Hepatocyte (in vitro differentiated cells): ENCODE measurements around the gene SPECC1L. TPM values are rescaled to one million over a fixed set of nuclear protein-coding genes. Genes with fewer than 3 reads are reported as not detected.

Experiments
- DNase-seq: peaks from one replicate; pipeline ENCODE4 v3.0.0-alpha.2; 2016; ENCODE audit warnings: low spot score
- H2AFZ ChIP-seq: fragments of 200-600 bp; sonication (generic); 2 replicates; pipeline ENCODE4 v1.6.0; 2016; ENCODE audit warnings: antibody characterized with exemption, mild to moderate bottlenecking
- H3K27ac ChIP-seq: fragments of 200-600 bp; sonication (generic); 2 replicates; pipeline ENCODE4 v1.5.1; 2016; ENCODE audit warnings: mild to moderate bottlenecking
- H3K27me3 ChIP-seq: fragments of 200-600 bp; sonication (generic); 2 replicates; pipeline ENCODE4 v1.6.1; 2016
- H3K36me3 ChIP-seq: fragments of 200-600 bp; sonication (generic); replicated peaks from 2 replicates; pipeline ENCODE4 v1.5.1; 2016; ENCODE audit warnings: low read depth; ENCODE audit not compliant: insufficient read depth
- H3K4me1 ChIP-seq: fragments of 200-600 bp; sonication (generic); 2 replicates; pipeline ENCODE4 v1.5.1; 2016; ENCODE audit warnings: mild to moderate bottlenecking, moderate library complexity; ENCODE audit not compliant: insufficient read depth
- H3K4me2 ChIP-seq: fragments of 200-600 bp; sonication (generic); 2 replicates; pipeline ENCODE4 v1.6.0; 2016
- H3K4me3 ChIP-seq: fragments of 200-600 bp; sonication (generic); 2 replicates; pipeline ENCODE4 v1.5.1; 2016; ENCODE audit warnings: mild to moderate bottlenecking
- H3K79me2 ChIP-seq: fragments of 200-600 bp; sonication (generic); 2 replicates; pipeline ENCODE4 v1.6.0; 2017; ENCODE audit warnings: mild to moderate bottlenecking
- H3K9me2 ChIP-seq: fragments of 200-600 bp; sonication (generic); replicated peaks from 2 replicates; pipeline ENCODE4 v1.6.0; 2017; ENCODE audit warnings: mild to moderate bottlenecking; ENCODE audit not compliant: insufficient read depth
- H3K9me3 ChIP-seq: fragments of 200-600 bp; sonication (generic); 2 replicates; pipeline ENCODE4 v1.5.1; 2016; ENCODE audit warnings: low read depth, mild to moderate bottlenecking
- H4K20me1 ChIP-seq: fragments of 200-600 bp; sonication (generic); 2 replicates; pipeline ENCODE4 v1.6.0; 2016; ENCODE audit warnings: mild to moderate bottlenecking; ENCODE audit not compliant: insufficient read depth, poor library complexity, severe bottlenecking
- CTCF ChIP-seq: fragments of 200-600 bp; sonication (generic); IDR thresholded peaks from 2 replicates; pipeline ENCODE4 v1.5.1; 2016; ENCODE audit warnings: antibody characterized with exemption, mild to moderate bottlenecking; ENCODE audit not compliant: poor library complexity
- EZH2 ChIP-seq: fragments of 200-600 bp; sonication (generic); IDR thresholded peaks from 2 replicates; pipeline ENCODE4 v1.6.1; 2016; ENCODE audit warnings: antibody characterized with exemption, mild to moderate bottlenecking, borderline replicate concordance
- EZH2phosphoT487 ChIP-seq: fragments of 200-600 bp; sonication (generic); IDR thresholded peaks from one replicate; pipeline ENCODE4 v1.6.1; 2018; ENCODE audit warnings: antibody characterized with exemption, mild to moderate bottlenecking, low read depth, moderate library complexity; ENCODE audit not compliant: unreplicated experiment, severe bottlenecking
- WGBS: methylation state at CpG from one replicate; pipeline ENCODE4 v1.1.6; 2016; ENCODE audit warnings: low lambda C conversion rate; ENCODE audit errors: missing lambda C conversion rate; 5-methylcytosine and 5-hydroxymethylcytosine counted together
- polyA plus RNA-seq: library from polyadenylated mRNA; unstranded; fragments of >200 nt; fragmentation: Nextera tagmentation; extraction: Ambion mirVana; gene quantifications from 2 replicates; pipeline ENCODE4 v1.2.1, GENCODE V29; 2016
- total RNA-seq: library from RNA; depleted of rRNA; stranded (reverse); fragments of >200 nt; gene quantifications from 2 replicates; pipeline ENCODE4 v1.2.3, GENCODE V29; 2014

The SPECC1L gene
- total and polyA plus RNA-seq, 2 experiments from 2014 or later, result 13.0 to 28.3 TPM

GRCh38 chr22:24329453-24329852 lies 58.8 kb downstream of the SPECC1L start:
- H3K79me2 ChIP-seq, result peaks cover 5% of the 10 kb centered on the region

GRCh38 chr22:24330636-24331035 lies 60.0 kb downstream of the SPECC1L start:
- H3K9me3 ChIP-seq, result no peaks in the 10 kb centered on the region
- peaks cover 3% of the 10 kb centered on the region for H4K20me1 ChIP-seq
- H3K4me2 ChIP-seq, result no peak overlapping the region
- no peak overlapping the region for H3K4me3 ChIP-seq
- H3K27ac ChIP-seq, result no peak overlapping the region
- no peak for DNase-seq
- 83% methylated on average over 1 of the region's 1 CpG for WGBS
- H2AFZ ChIP-seq, result no peak overlapping the region
- no peaks in the 10 kb centered on the region for H3K9me2 ChIP-seq
- H3K27me3 ChIP-seq, result no peaks in the 10 kb centered on the region
- peaks cover 5% of the 10 kb centered on the region for H3K79me2 ChIP-seq
- no peaks in the 10 kb centered on the region for H3K4me1 ChIP-seq
- no peak for TF ChIP-seq CTCF
- TF ChIP-seq EZH2phosphoT487, result no peak
- no peak for TF ChIP-seq EZH2
- peaks cover 3% of the 10 kb centered on the region for H3K36me3 ChIP-seq

More at GRCh38 chr22:24329453-24329852, 58.8 kb downstream of the SPECC1L start:
- no peaks in the 10 kb centered on the region for H3K9me2 ChIP-seq
- peaks cover 3% of the 10 kb centered on the region for H3K36me3 ChIP-seq
- H3K27me3 ChIP-seq, result no peaks in the 10 kb centered on the region
- H3K9me3 ChIP-seq, result no peaks in the 10 kb centered on the region
- no peak overlapping the region for H2AFZ ChIP-seq
- no peaks in the 10 kb centered on the region for H3K4me1 ChIP-seq
- H3K4me2 ChIP-seq, result no peak overlapping the region
- H3K27ac ChIP-seq, result no peak overlapping the region
- DNase-seq, result no peak
- no peak overlapping the region for H3K4me3 ChIP-seq
- H4K20me1 ChIP-seq, result peaks cover 3% of the 10 kb centered on the region
- no peak for TF ChIP-seq CTCF
- TF ChIP-seq EZH2, result no peak
- no peak for TF ChIP-seq EZH2phosphoT487
- 92% methylated on average over 6 of the region's 6 CpGs for WGBS

- peaks cover 3% of the 10 kb centered on the region for H3K36me3 ChIP-seq
These were observed 61.1 kb downstream of the SPECC1L start for GRCh38 chr22:24331468-24332440.

More at GRCh38 chr22:24331468-24332440, 61.1 kb downstream of the SPECC1L start:
- Histone ChIP-seq H3K4me1 (no peaks in the 10 kb centered on the region), H3K79me2 (peaks cover 3% of the 10 kb centered on the region), H3K27me3 (no peaks in the 10 kb centered on the region), H3K4me3 (no peak overlapping the region), H3K4me2 (no peak overlapping the region), H3K9me3 (no peaks in the 10 kb centered on the region), H4K20me1 (peaks cover 3% of the 10 kb centered on the region), H2AFZ (no peak overlapping the region), H3K27ac (no peak overlapping the region), H3K9me2 (no peaks in the 10 kb centered on the region)
- no peak for DNase-seq
- TF ChIP-seq EZH2phosphoT487 (no peak), EZH2 (no peak), CTCF (no peak)
- WGBS, result 84% methylated on average over 3 of the region's 3 CpGs
